A549 (cell line): ENCODE measurements around the gene SSC4D.
"Not testable (repeated sequence)": the region's sequence is repeated elsewhere in the genome, so short reads cannot be mapped to it uniquely, and the experiment has no call there.

Experiments
- BCL3 ChIP-seq: fragments of >200 bp; sonication (Bioruptor Twin); formaldehyde crosslinking; IDR thresholded peaks from 3 replicates; pipeline ENCODE4 v1.6.1; 2016
- CHD2 ChIP-seq: fragments of 150-350 bp; IDR thresholded peaks from 2 replicates; pipeline ENCODE4 v1.6.1; 2014; ENCODE audit warnings: low read length; ENCODE audit not compliant: partially characterized antibody
- CTCF ChIP-seq: fragments of >200 bp; sonication (Bioruptor Twin); formaldehyde crosslinking; IDR thresholded peaks from 3 replicates; pipeline ENCODE4 v1.5.1; 2016
- EHMT2 ChIP-seq: fragments of 200-600 bp; sonication (generic); IDR thresholded peaks from 2 replicates; pipeline ENCODE4 v1.6.1; 2016; ENCODE audit warnings: antibody characterized with exemption, low read depth, mild to moderate bottlenecking, moderate library complexity
- EP300 ChIP-seq, 2 experiments: fragments of >200 bp; sonication (Bioruptor Twin); formaldehyde crosslinking; IDR thresholded peaks; 2 replicates in 1 of 2; 3 replicates in 1 of 2; pipeline ENCODE4 v1.6.1; 2016 to 2017
- HDAC2 ChIP-seq: fragments of 200-600 bp; sonication (generic); IDR thresholded peaks from 2 replicates; pipeline ENCODE4 v1.6.1; 2016
- MAFK ChIP-seq: fragments of 450-650 bp; IDR thresholded peaks from 2 replicates; pipeline ENCODE4 v1.6.1; 2014; ENCODE audit not compliant: partially characterized antibody
- MAX ChIP-seq: IDR thresholded peaks from 2 replicates; pipeline ENCODE4 v1.6.1; 2012
- NPAS2 ChIP-seq: fragments of 250-450 bp; sonication (Bioruptor Pico); IDR thresholded peaks from 2 replicates; pipeline ENCODE4 v1.8.0; 2022; ENCODE audit warnings: mild to moderate bottlenecking, moderate library complexity, borderline replicate concordance
- POLR2A ChIP-seq: IDR thresholded peaks from 2 replicates; pipeline ENCODE4 v1.6.1; 2012; ENCODE audit warnings: mild to moderate bottlenecking, low read length
- REST ChIP-seq: fragments of 200-600 bp; sonication (generic); IDR thresholded peaks from 2 replicates; pipeline ENCODE4 v1.6.1; 2016; ENCODE audit warnings: antibody characterized with exemption, mild to moderate bottlenecking, moderate library complexity

- TF ChIP-seq REST; CTCF; BCL3; POLR2A; NPAS2 (CRISPR knock-in tag); HDAC2; EHMT2; CHD2: not testable (repeated sequence)
- TF ChIP-seq EP300 (IDR thresholded peaks at IDR 0.05) (peak in 1 of 2 experiments; percentile 66; a peak in 2 of 5 replicates), MAFK (peak; percentile 14), MAX (peak; percentile 74)
These were observed 11.6 kb upstream of the SSC4D start for GRCh38 chr7:76421097-76421496.
